Trophoblast cell (in vitro differentiated cells and primary cell): ENCODE measurements around the gene ACACB.

ENCODE experiments used
- DNase-seq, 2 donors: peaks; one replicate each; pipeline ENCODE4 v3.0.0-alpha.2; 2016
- H2AFZ ChIP-seq: 2 replicates; pipeline ENCODE4 v1.6.1; 2013; ENCODE audit warnings: low read length, moderate library complexity, mild to moderate bottlenecking; ENCODE audit not compliant: insufficient read depth, poor library complexity
- H2AK5ac ChIP-seq: 2 replicates; pipeline ENCODE4 v1.6.1; 2013; ENCODE audit warnings: mild to moderate bottlenecking, low read length
- H2BK120ac ChIP-seq: 2 replicates; pipeline ENCODE4 v1.6.1; 2013; ENCODE audit warnings: low read length, mild to moderate bottlenecking, moderate library complexity; ENCODE audit not compliant: insufficient read depth, poor library complexity
- H2BK12ac ChIP-seq: 2 replicates; pipeline ENCODE4 v1.6.1; 2013; ENCODE audit warnings: mild to moderate bottlenecking, low read length, moderate library complexity
- H2BK5ac ChIP-seq: 2 replicates; pipeline ENCODE4 v1.6.1; 2013; ENCODE audit warnings: low read length, low read depth, moderate library complexity, mild to moderate bottlenecking; ENCODE audit not compliant: poor library complexity
- H3K14ac ChIP-seq: 2 replicates; pipeline ENCODE4 v1.6.1; 2013; ENCODE audit warnings: mild to moderate bottlenecking, low read length
- H3K18ac ChIP-seq: 2 replicates; pipeline ENCODE4 v1.6.1; 2013; ENCODE audit warnings: mild to moderate bottlenecking, low read length
- H3K23ac ChIP-seq: 2 replicates; pipeline ENCODE4 v1.6.1; 2013; ENCODE audit warnings: low read length
- H3K27ac ChIP-seq: 2 replicates; pipeline ENCODE4 v1.5.1; 2013; ENCODE audit warnings: low read depth, mild to moderate bottlenecking, inconsistent platforms, low read length, moderate library complexity
- H3K27me3 ChIP-seq: 2 replicates; pipeline ENCODE4 v1.6.1; 2013; ENCODE audit warnings: inconsistent platforms, mild to moderate bottlenecking, low read length, moderate library complexity; ENCODE audit not compliant: insufficient read depth
- H3K36me3 ChIP-seq, 2 experiments: 1 replicate in 1 of 2; 2 replicates in 1 of 2; pipeline ENCODE4 v1.6.1; 2013; ENCODE audit warnings: low read length in 2 of 2, mild to moderate bottlenecking in 2 of 2, moderate library complexity in 1 of 2; ENCODE audit not compliant: insufficient read depth in 2 of 2, control insufficient read depth in 1 of 2
- H3K4ac ChIP-seq: 2 replicates; pipeline ENCODE4 v1.6.1; 2013; ENCODE audit warnings: low read depth, mild to moderate bottlenecking, low read length, moderate library complexity
- H3K4me1 ChIP-seq, 2 experiments: 1 replicate in 1 of 2; 2 replicates in 1 of 2; pipeline ENCODE4 v1.6.1; 2013; ENCODE audit warnings: low read length in 2 of 2, mild to moderate bottlenecking in 2 of 2, moderate library complexity in 1 of 2; ENCODE audit not compliant: insufficient read depth in 2 of 2, control insufficient read depth in 1 of 2
- H3K4me2 ChIP-seq: 2 replicates; pipeline ENCODE4 v1.6.1; 2013; ENCODE audit warnings: inconsistent platforms, mild to moderate bottlenecking, low read length, moderate library complexity
- H3K4me3 ChIP-seq: 2 replicates; pipeline ENCODE4 v1.5.1; 2013; ENCODE audit warnings: mild to moderate bottlenecking, low read depth, low read length, inconsistent platforms
- H3K79me1 ChIP-seq: one replicate; pipeline ENCODE4 v1.6.1; 2013; ENCODE audit warnings: low read length
- H3K79me2 ChIP-seq: 2 replicates; pipeline ENCODE4 v1.6.1; 2013; ENCODE audit warnings: low read length, mild to moderate bottlenecking; ENCODE audit not compliant: control insufficient read depth, insufficient read depth, poor library complexity
- H3K9ac ChIP-seq: 2 replicates; pipeline ENCODE4 v1.6.1; 2013; ENCODE audit warnings: mild to moderate bottlenecking, low read length
- H3K9me3 ChIP-seq: 2 replicates; pipeline ENCODE4 v1.6.1; 2013; ENCODE audit warnings: low read depth, mild to moderate bottlenecking, control low read depth, inconsistent platforms, low read length; ENCODE audit not compliant: insufficient read depth
- H4K12ac ChIP-seq: 2 replicates; pipeline ENCODE4 v1.6.1; 2013; ENCODE audit warnings: low read depth, mild to moderate bottlenecking, low read length, moderate library complexity
- H4K8ac ChIP-seq: 2 replicates; pipeline ENCODE4 v1.6.1; 2013; ENCODE audit warnings: low read depth, mild to moderate bottlenecking, low read length, moderate library complexity
- H4K91ac ChIP-seq: one replicate; pipeline ENCODE4 v1.6.1; 2013; ENCODE audit warnings: low read depth, mild to moderate bottlenecking, low read length, moderate library complexity
- WGBS: extraction: QIAGEN DNeasy Blood & Tissue Kit; methylation state at CpG from one replicate; pipeline ENCODE4 v1.1.7; 2013; ENCODE audit warnings: missing lambda C conversion rate; ENCODE audit not compliant: insufficient read length, insufficient coverage; ENCODE audit errors: extremely low coverage; 5-methylcytosine and 5-hydroxymethylcytosine counted together

ACACB gene

DNA sequence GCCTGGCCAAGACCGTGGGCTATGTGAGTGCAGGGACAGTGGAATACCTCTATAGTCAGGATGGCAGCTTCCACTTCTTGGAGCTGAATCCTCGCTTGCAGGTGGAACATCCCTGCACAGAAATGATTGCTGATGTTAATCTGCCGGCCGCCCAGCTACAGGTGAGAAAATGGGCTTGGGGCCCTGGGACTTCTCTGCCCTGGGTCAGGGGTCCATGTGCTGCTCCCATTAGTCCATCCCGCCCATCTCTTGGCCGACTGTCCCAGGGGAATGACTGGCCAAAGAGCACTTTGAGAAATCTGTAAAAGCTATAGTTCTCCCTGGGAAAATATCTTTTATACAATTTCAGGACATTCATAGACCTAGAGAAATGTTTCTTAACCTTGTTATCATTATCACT, 63.5 kb downstream of the ACACB start:
- Histone ChIP-seq H3K23ac (no peak overlapping the region), H3K27ac (no peak overlapping the region), H4K8ac (no peak overlapping the region), H3K4ac (no peak overlapping the region), H3K4me2 (no peak overlapping the region), H3K18ac (no peak overlapping the region), H3K79me2 (no peaks in the 10 kb centered on the region), H2AFZ (no peak overlapping the region), H2AK5ac (no peak overlapping the region), H3K9me3 (peaks cover 3% of the 10 kb centered on the region), H2BK12ac (no peak overlapping the region), H3K9ac (no peak overlapping the region), H3K79me1 (no peaks in the 10 kb centered on the region), H4K12ac (no peak overlapping the region), H4K91ac (no peak overlapping the region), H3K14ac (no peak overlapping the region), H3K36me3 (no peaks in the 10 kb centered on the region), H2BK120ac (no peak overlapping the region), H2BK5ac (no peak overlapping the region), H3K4me3 (no peak overlapping the region), H3K4me1 (no peaks in the 10 kb centered on the region), H3K27me3 (no peaks in the 10 kb centered on the region)
- DNase-seq: no peak
- WGBS: no CpG with 5 or more reads among the region's 6 CpGs

- no peaks in the 10 kb centered on the region for H3K79me2 ChIP-seq
- no peaks in the 10 kb centered on the region for H3K27me3 ChIP-seq
- H2BK120ac ChIP-seq: no peak overlapping the region
- no peak overlapping the region for H4K91ac ChIP-seq
- no peak overlapping the region for H3K27ac ChIP-seq
- no CpG with 5 or more reads among the region's 7 CpGs for WGBS
- H3K4me2 ChIP-seq: no peak overlapping the region
- no peak overlapping the region for H4K8ac ChIP-seq
- H3K79me1 ChIP-seq: no peaks in the 10 kb centered on the region
- H2BK5ac ChIP-seq: no peak overlapping the region
- H2BK12ac ChIP-seq: no peak overlapping the region
- no peak overlapping the region for H3K4me3 ChIP-seq
- no peak overlapping the region for H2AFZ ChIP-seq
- DNase-seq: no peak
- H4K12ac ChIP-seq: no peak overlapping the region
- no peaks in the 10 kb centered on the region for H3K4me1 ChIP-seq
- no peaks in the 10 kb centered on the region for H3K36me3 ChIP-seq
- peaks cover 3% of the 10 kb centered on the region for H3K9me3 ChIP-seq
- no peak overlapping the region for H3K14ac ChIP-seq
- no peak overlapping the region for H3K4ac ChIP-seq
- H3K18ac ChIP-seq: no peak overlapping the region
- no peak overlapping the region for H2AK5ac ChIP-seq
- no peak overlapping the region for H3K9ac ChIP-seq
- no peak overlapping the region for H3K23ac ChIP-seq
These were observed 65.9 kb downstream of the ACACB start for GRCh38 chr12:109182041-109182839.

- H3K18ac ChIP-seq: no peak overlapping the region
- no peak overlapping the region for H4K8ac ChIP-seq
- no peak overlapping the region for H3K4me2 ChIP-seq
- no peak overlapping the region for H3K4ac ChIP-seq
- no peak overlapping the region for H4K91ac ChIP-seq
- no peaks in the 10 kb centered on the region for H3K79me2 ChIP-seq
- H2AFZ ChIP-seq: no peak overlapping the region
- H3K9me3 ChIP-seq: no peaks in the 10 kb centered on the region
- H2BK5ac ChIP-seq: no peak overlapping the region
- H4K12ac ChIP-seq: no peak overlapping the region
- no CpG with 5 or more reads among the region's 12 CpGs for WGBS
- H2BK12ac ChIP-seq: no peak overlapping the region
- H2AK5ac ChIP-seq: no peak overlapping the region
- H3K14ac ChIP-seq: no peak overlapping the region
- no peaks in the 10 kb centered on the region for H3K36me3 ChIP-seq
- no peak overlapping the region for H3K4me3 ChIP-seq
- no peaks in the 10 kb centered on the region for H3K27me3 ChIP-seq
- no peaks in the 10 kb centered on the region for H3K79me1 ChIP-seq
- H3K27ac ChIP-seq: no peak overlapping the region
- no peak for DNase-seq
- no peak overlapping the region for H3K9ac ChIP-seq
- no peak overlapping the region for H2BK120ac ChIP-seq
- no peaks in the 10 kb centered on the region for H3K4me1 ChIP-seq
- H3K23ac ChIP-seq: no peak overlapping the region
These were observed 69.1 kb downstream of the ACACB start for GRCh38 chr12:109185441-109185840.

- H3K4me3 ChIP-seq: no peak overlapping the region
- no peak overlapping the region for H3K4ac ChIP-seq
- H2BK5ac ChIP-seq: no peak overlapping the region
- H2BK12ac ChIP-seq: no peak overlapping the region
- H4K8ac ChIP-seq: no peak overlapping the region
- no peak overlapping the region for H3K4me2 ChIP-seq
- no peak overlapping the region for H4K91ac ChIP-seq
- WGBS: 100% methylated on average over 1 of the region's 10 CpGs
- H3K9me3 ChIP-seq: no peaks in the 10 kb centered on the region
- H3K36me3 ChIP-seq: no peaks in the 10 kb centered on the region
- H2AFZ ChIP-seq: no peak overlapping the region
- H3K27ac ChIP-seq: no peak overlapping the region
- H3K79me2 ChIP-seq: no peaks in the 10 kb centered on the region
- no peak overlapping the region for H3K9ac ChIP-seq
- DNase-seq: no peak
- H2BK120ac ChIP-seq: no peak overlapping the region
- H4K12ac ChIP-seq: no peak overlapping the region
- H3K4me1 ChIP-seq: no peaks in the 10 kb centered on the region
- H3K23ac ChIP-seq: no peak overlapping the region
- no peak overlapping the region for H2AK5ac ChIP-seq
- H3K14ac ChIP-seq: no peak overlapping the region
- no peaks in the 10 kb centered on the region for H3K79me1 ChIP-seq
- H3K18ac ChIP-seq: no peak overlapping the region
- H3K27me3 ChIP-seq: no peaks in the 10 kb centered on the region
These were observed 70.7 kb downstream of the ACACB start for GRCh38 chr12:109186993-109187653.
